HEK293 (cell line): Measurements from ENCODE around the gene SNHG17.

Experiments
- ZBTB7A ChIP-seq: fragments of 450-650 bp; formaldehyde crosslinking; IDR thresholded peaks from 2 replicates; pipeline ENCODE4 v1.5.1; 2016; ENCODE audit warnings: low read depth, missing biosample characterization, missing genetic modification characterization
- ZNF274 ChIP-seq, 2 experiments: fragments of 200-500 bp in 1 of 2; fragments of 450-650 bp in 1 of 2; sonication (Bioruptor generic) in 1 of 2; formaldehyde crosslinking in 1 of 2; IDR thresholded peaks; 2 replicates each; pipeline versions ENCODE4 v1.5.1 to v1.6.1; 2014 to 2016; ENCODE audit warnings: borderline replicate concordance in 1 of 2, inconsistent platforms in 1 of 2, low read length in 1 of 2, missing biosample characterization in 1 of 2, missing genetic modification characterization in 1 of 2
- ZNF311 ChIP-seq: fragments of 450-650 bp; formaldehyde crosslinking; IDR thresholded peaks from 2 replicates; pipeline ENCODE4 v1.5.1; 2017; ENCODE audit warnings: missing biosample characterization, missing genetic modification characterization, borderline replicate concordance
- ZNF350 ChIP-seq: fragments of 450-650 bp; formaldehyde crosslinking; IDR thresholded peaks from 2 replicates; pipeline ENCODE4 v1.5.0; 2017; ENCODE audit warnings: missing biosample characterization, mild to moderate bottlenecking, missing genetic modification characterization
- TF ChIP-seq, protein P1 (sequence below): fragments of 450-650 bp; formaldehyde crosslinking; IDR thresholded peaks from 2 replicates; pipeline ENCODE4 v1.5.1; 2016; ENCODE audit warnings: missing biosample characterization, missing genetic modification characterization

DNA sequence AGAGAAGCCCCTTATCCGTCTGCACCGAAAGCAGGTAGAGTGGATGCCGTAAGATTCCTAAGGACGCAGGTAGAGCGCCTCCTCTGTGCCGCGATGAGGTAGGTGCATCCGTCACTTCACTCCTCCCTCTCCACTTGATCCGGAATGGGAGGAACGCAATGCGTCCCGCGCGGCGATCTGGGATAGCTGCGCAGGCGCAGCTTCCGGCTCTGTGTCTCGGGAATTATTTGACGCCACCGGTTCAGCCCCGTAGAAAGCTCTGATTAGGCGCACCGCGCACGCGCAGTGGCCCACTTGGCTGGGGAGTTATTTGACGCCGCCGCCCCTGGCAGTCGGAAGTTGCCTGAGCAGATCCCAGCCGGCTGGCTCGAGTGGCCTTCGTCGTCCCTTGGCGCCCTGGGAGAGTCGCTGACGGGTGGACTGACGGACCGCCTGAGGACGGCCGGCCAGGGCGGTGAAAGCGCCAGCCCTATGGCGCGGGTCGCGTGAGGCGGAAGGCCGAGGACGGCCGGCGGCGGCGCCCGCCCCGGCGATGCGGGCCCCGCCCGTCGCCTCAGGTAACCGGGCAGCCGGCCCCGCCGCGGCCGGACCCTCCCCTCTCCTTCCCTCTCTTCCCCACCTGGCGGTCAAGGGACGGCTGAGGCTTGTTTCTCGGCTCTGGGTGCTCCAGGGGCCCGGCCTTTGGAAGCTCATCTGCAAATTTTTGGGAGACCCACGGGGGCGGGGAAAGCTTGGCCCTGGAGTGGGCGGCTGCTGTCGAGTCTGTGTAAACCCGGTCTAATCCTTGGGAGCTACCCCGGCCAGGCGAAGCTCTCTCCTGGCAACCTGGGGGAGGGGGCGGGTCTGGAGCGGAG is 37.6 kb upstream of the SNHG17 start, which contains the start of gene RALGAPB:
- TF ChIP-seq ZBTB7A (tag by site-specific recombination): no peak
- TF ChIP-seq ZNF350 (tag by site-specific recombination): no peak
- TF ChIP-seq ZNF274 (IDR thresholded peaks at IDR 0.05; ENCODE audit: low read length): no peak
- no peak for TF ChIP-seq ZNF274 (tag by site-specific recombination; IDR thresholded peaks at IDR 0.05; ENCODE audit: borderline replicate concordance)
- TF ChIP-seq ZNF311: no peak
- TF ChIP-seq, protein P1, sequence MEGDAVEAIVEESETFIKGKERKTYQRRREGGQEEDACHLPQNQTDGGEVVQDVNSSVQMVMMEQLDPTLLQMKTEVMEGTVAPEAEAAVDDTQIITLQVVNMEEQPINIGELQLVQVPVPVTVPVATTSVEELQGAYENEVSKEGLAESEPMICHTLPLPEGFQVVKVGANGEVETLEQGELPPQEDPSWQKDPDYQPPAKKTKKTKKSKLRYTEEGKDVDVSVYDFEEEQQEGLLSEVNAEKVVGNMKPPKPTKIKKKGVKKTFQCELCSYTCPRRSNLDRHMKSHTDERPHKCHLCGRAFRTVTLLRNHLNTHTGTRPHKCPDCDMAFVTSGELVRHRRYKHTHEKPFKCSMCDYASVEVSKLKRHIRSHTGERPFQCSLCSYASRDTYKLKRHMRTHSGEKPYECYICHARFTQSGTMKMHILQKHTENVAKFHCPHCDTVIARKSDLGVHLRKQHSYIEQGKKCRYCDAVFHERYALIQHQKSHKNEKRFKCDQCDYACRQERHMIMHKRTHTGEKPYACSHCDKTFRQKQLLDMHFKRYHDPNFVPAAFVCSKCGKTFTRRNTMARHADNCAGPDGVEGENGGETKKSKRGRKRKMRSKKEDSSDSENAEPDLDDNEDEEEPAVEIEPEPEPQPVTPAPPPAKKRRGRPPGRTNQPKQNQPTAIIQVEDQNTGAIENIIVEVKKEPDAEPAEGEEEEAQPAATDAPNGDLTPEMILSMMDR (tag by site-specific recombination): peak; percentile 97
